GM19467 (cell line): ENCODE measurements around the gene CNTN3.

Source experiments
- ATAC-seq: cut with Tn5 transposase; IDR thresholded peaks from one replicate; pipeline ENCODE4 v1.9.1; 2021; ENCODE audit warnings: mild to moderate bottlenecking, moderate library complexity; ENCODE audit not compliant: unreplicated experiment

CNTN3 gene

GRCh38 chr3:74613060-74613459 is 1.4 kb downstream of the CNTN3 start:
- ATAC-seq, result no peak

DNA sequence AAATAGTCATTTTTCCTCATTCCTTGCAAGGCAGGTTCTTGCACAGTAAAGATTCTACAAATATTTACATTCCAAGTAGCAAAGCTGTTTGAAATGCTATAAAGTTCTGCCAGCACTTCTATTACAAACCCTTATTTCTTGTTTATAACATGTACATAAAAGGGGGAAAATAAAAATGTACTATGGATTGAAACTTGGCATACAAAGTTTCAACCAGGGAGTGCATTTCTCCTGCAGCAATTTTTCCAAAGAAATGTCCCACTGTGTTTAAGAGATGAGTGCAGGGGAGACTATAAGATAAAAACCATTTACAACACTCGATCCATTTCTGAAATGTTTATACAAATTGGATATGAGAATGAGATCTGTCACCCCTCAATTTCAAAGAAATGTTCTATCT is 3.3 kb downstream of the CNTN3 start:
- no peak for ATAC-seq

- ATAC-seq, result no peak
Observed at GRCh38 chr3:74607803-74608202, 6.7 kb downstream of the CNTN3 start.

GRCh38 chr3:74606996-74607395 is 7.5 kb downstream of the CNTN3 start:
- no peak for ATAC-seq

DNA sequence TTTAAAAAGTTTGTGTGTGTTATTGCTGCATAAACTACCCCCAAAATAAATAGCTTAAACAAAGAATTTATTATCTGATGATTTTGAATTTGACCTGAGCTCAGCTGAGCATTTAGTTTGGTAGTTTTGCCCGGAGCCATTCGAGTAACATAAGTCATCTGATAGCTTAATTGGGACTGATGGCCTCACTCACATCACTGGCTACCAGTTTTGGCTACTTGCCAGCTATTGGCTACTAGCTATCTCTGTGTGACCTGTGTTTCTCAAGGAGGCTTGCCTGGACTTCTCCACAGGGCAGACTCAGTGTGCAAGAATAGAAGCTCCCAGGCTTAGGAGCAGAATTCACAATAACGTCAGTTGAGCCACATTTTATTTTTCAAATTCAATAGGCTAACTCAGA is 9.0 kb downstream of the CNTN3 start:
- no peak for ATAC-seq

- no peak for ATAC-seq
Observed at GRCh38 chr3:74603292-74603691, 11.2 kb downstream of the CNTN3 start.

GRCh38 chr3:74602471-74602870 is 12.0 kb downstream of the CNTN3 start:
- ATAC-seq, result no peak

DNA sequence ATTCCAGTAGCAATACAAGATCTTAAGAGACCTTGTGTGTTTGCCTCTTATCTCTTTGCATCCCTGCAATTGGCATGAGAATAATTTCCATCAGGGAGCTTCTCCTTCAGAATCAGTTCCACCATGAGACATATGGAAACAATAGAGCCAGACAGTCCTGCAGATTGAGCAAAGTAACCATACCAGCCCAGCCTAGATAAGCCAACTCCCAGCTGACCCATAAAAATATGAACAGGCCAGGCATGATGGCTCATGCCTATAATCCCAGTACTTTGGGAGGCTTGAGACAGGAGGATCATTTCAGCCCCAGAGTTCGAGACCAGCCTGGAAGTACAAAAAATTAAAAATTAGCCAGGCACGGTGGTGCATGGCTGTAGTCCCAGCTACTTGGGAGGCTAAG is 12.7 kb downstream of the CNTN3 start:
- ATAC-seq, result no peak

DNA sequence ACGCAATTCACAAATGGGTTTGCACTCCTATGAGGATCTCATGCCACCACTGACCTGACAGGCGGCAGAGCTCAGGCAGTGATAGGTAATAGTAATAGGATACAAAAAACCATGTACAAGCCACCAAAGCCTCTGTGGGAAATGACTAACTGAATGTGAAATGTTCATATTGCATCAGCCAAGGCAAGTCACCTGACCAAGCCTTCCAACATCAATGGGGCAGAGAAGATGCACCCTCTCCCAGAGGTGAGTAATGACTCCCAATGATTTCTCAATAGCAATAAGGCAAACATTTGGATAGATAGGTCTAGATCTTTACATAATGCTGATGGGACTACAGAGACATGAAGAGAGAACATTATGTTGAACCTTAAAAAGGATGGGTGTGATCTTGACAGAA is 14.9 kb downstream of the CNTN3 start:
- no peak for ATAC-seq

DNA sequence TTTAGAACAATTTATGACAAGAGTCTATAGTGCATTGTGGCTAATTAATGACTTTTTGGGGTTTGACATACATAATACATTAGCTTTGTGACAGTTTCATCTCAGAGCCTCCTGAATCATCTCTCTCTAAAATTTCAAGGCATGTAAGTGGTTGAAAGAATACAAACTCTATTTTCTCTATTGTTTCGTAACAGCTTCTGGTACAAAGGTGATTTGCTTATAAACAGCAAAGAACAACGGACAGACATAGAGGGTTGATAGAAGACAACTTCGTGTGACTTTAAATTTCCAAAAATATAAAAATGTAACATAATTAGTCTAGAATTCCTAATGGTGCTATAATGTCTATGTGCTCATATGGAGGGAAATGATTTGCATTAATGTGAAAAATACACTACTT is 21.3 kb downstream of the CNTN3 start:
- no peak for ATAC-seq

- ATAC-seq, result no peak
Observed at GRCh38 chr3:74592359-74592758, 22.1 kb downstream of the CNTN3 start.

GRCh38 chr3:74591946-74592345 is 22.5 kb downstream of the CNTN3 start:
- no peak for ATAC-seq

DNA sequence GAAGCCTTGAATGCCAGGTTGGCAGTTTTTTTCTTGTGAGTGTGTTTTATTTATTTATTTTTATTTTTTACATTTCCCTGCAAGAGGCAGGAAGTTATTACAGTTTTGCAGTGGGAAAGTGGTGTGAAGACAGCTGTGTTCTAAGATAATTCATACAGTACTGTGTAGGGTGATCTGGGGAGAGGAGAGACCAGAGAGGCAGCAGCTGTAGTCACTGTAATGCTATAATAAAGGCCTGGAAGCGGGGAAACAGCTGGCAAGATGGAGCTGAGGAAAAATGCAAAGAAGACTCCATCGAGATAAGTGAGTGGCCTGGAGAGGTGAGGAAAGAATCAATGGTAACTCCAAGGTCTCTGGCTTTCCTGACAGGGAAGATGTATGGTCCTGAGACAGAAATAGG is 23.1 kb downstream of the CNTN3 start:
- no peak for ATAC-seq

- ATAC-seq, result no peak
Observed at GRCh38 chr3:74590620-74591262, 23.7 kb downstream of the CNTN3 start.

- no peak for ATAC-seq
Observed at GRCh38 chr3:74584782-74585181, 29.7 kb downstream of the CNTN3 start.

DNA sequence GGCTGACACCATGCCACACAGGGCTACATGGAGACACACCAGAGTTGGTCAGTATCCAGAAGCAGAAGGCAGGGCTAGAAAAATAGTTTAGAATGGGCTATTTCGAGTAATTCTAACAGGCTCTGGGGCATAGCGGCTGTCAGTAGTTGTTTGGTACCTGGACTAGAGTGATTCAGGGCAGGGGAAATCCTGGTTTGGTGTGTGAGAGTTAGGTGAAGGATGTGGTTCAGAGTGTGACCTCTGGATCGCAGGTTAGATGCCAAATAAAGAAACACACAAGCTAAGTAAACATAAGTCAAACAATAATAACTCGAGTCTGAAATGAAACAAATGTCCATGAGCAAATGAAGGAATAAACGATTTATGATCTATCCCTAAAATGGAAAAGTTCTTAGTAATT is 31.5 kb downstream of the CNTN3 start:
- ATAC-seq, result no peak

DNA sequence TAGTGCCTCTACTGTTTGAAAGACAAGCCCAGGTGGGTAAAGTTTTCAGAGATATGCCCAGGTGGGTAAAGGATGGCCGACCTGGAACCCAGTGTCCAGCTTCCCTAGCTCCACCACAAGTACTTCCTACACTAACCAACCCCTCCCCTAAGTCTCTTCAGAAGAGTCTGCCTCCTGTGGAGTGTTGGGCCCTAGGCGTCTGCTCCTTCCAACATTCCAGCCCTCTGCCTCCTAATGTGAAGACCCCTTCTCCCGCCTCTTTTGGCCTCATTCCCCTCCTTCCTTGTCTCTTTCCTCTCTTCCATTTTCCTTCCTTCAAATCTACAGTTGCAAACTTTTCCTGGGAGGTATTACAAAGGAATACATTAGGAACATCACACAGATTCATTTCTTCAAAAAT is 38.6 kb downstream of the CNTN3 start:
- ATAC-seq, result no peak

DNA sequence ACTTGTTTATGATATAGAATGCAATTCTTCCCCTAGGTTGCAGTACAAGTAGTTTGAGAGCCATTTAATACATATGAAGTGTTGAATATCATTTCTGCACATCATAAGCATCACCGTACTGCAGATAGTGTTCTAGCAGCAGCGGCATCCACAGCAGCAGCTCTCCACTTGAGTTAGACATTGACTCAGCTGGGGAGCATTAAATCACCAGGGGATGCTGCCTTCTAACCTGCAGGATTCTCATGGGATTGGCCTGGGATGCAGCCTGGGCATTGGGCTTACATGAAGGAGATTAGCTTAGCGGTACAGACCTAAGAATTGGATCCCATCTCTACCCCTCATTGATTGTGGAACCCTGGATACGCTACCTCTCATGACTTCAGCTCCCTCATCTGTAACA is 43.3 kb downstream of the CNTN3 start:
- no peak for ATAC-seq
